ENCODE results near the gene JAG1. TPM values are rescaled to one million over a fixed set of nuclear protein-coding genes. Genes with fewer than 3 reads are reported as not detected.

The JAG1 gene
- total RNA-seq, 2 donors from 2014 or later: 46.5 to 72.3 TPM

GRCh38 chr20:10714236-10714975 is 40.6 kb upstream of the JAG1 start:
- Histone ChIP-seq H3K4me3 (no peak overlapping the region), H3K27me3 (replicated peaks; ENCODE audit: insufficient read depth) (no peaks in the 10 kb centered on the region), H3K27ac (no peak overlapping the region), H3K4me1 (replicated peaks) (no peaks in the 10 kb centered on the region), H3K36me3 (no peaks in the 10 kb centered on the region), H3K9me3 (no peaks in the 10 kb centered on the region)
- DNase-seq (ENCODE audit: low spot score): no peak
- TF ChIP-seq CTCF (IDR thresholded peaks at IDR 0.05) (no peak), POLR2AphosphoS5 (IDR thresholded peaks at IDR 0.05) (no peak), POLR2A (IDR thresholded peaks at IDR 0.05) (no peak)
- intact Hi-C loops (cut with DNase I): no loop called here

GRCh38 chr20:10713161-10713560 is 39.4 kb upstream of the JAG1 start:
- TF ChIP-seq POLR2A (IDR thresholded peaks at IDR 0.05) (no peak), CTCF (IDR thresholded peaks at IDR 0.05) (no peak), POLR2AphosphoS5 (IDR thresholded peaks at IDR 0.05) (no peak)
- Histone ChIP-seq H3K4me3 (no peak overlapping the region), H3K4me1 (replicated peaks) (no peaks in the 10 kb centered on the region), H3K36me3 (no peaks in the 10 kb centered on the region), H3K27ac (no peak overlapping the region), H3K9me3 (no peaks in the 10 kb centered on the region), H3K27me3 (replicated peaks; ENCODE audit: insufficient read depth) (no peaks in the 10 kb centered on the region)
- intact Hi-C loops (cut with DNase I): no loop called here
- DNase-seq (ENCODE audit: low spot score): no peak
- WGBS: 48% methylated on average over 2 of the region's 2 CpGs

DNA sequence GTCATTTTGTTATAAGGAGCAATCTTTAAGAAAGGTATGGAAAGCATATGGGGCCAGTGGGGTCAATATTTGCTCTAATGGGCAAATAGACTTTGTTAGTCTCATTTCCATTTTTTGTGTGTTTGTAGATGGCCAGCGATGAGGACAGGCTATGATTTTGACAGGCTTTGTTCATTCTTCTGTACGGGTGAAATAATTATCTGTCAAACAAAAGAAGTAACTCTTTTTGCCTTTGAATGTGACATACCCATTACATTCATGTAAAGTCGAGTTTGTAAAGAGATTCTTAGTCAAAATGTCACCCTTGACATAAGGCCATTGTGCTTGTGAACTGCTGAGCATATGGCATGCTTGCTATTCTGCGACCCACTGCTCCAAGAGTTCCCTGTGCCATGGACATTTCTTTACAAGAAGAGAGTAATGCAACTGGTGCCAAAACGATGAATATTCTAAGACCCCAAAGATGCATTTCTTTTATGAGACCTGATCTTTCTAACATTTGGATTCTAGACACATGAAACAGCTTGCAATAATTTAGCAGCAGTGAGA is 38.2 kb upstream of the JAG1 start:
- no peak for DNase-seq (ENCODE audit: low spot score)
- no peak for TF ChIP-seq CTCF (IDR thresholded peaks at IDR 0.05)
- TF ChIP-seq POLR2AphosphoS5 (IDR thresholded peaks at IDR 0.05): no peak
- no peak for TF ChIP-seq POLR2A (IDR thresholded peaks at IDR 0.05)
- intact Hi-C loops (cut with DNase I): no loop called here
- H3K9me3 ChIP-seq: no peaks in the 10 kb centered on the region
- no peak overlapping the region for H3K4me3 ChIP-seq
- WGBS: 76% methylated on average over 5 of the region's 5 CpGs
- H3K36me3 ChIP-seq: no peaks in the 10 kb centered on the region
- H3K27me3 ChIP-seq (replicated peaks; ENCODE audit: insufficient read depth): no peaks in the 10 kb centered on the region
- no peak overlapping the region for H3K27ac ChIP-seq
- no peaks in the 10 kb centered on the region for H3K4me1 ChIP-seq (replicated peaks)

DNA sequence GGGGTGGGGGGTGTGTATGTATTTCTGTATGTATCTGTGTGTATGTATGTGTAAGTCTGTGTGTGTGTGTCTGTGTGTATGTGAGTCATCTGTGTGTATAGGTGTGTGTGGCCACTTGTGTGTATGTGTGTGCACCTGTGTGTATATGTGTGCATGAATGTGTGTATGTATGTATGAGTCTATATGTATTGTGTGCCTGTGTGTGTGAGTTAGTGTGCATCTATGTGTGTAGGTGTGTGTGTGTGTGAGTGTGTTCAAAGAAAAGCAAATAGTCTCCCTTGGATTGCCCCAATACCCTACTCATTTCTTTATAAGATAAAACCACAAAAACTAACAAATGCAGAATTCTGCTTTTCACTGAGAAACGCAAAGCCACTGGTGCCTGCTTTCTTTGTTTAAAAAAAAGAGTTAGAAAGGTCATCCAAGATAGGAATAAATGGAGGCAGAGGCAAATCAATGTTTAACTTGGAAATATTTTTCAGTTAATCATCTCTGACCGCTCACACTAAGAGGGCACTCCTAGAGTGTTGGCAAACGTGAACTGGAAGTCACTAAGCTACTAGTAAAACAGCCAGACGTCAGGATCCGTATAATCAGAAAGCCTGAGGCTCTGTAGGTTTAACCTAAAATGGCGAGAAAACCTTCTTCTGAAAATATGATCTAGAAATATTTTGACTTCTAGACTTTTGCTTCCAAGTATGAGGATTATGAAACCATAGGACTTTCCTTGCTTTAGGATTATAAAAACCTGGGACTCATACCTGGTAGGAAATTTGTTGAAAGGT is 37.4 kb upstream of the JAG1 start:
- H3K4me3 ChIP-seq: no peak overlapping the region
- 89% methylated on average over 6 of the region's 6 CpGs for WGBS
- TF ChIP-seq POLR2A (IDR thresholded peaks at IDR 0.05) (no peak), POLR2AphosphoS5 (IDR thresholded peaks at IDR 0.05) (no peak), CTCF (IDR thresholded peaks at IDR 0.05) (no peak)
- intact Hi-C loops (cut with DNase I): no loop called here
- no peak overlapping the region for H3K27ac ChIP-seq
- H3K36me3 ChIP-seq: no peaks in the 10 kb centered on the region
- DNase-seq (ENCODE audit: low spot score): no peak
- no peaks in the 10 kb centered on the region for H3K4me1 ChIP-seq (replicated peaks)
- no peaks in the 10 kb centered on the region for H3K27me3 ChIP-seq (replicated peaks; ENCODE audit: insufficient read depth)
- no peaks in the 10 kb centered on the region for H3K9me3 ChIP-seq

Measured in prostate gland (tissue), 2 donors.